GM12878 (cell line): ENCODE results near the gene SEC22B. TPM values are rescaled to one million over a fixed set of nuclear protein-coding genes. Genes with fewer than 3 reads are reported as not detected.

Experiments
- polyA plus RNA-seq, 11 experiments: library from polyadenylated mRNA; depleted of rRNA in 4 of 11; unstranded in 6 of 11; stranded (reverse) in 5 of 11; fragments of >200 nt; fragmentation: Nextera tagmentation in 4 of 11; fragmentation: Illumina TruSeq in 1 of 11; extraction: Ambion mirVana in 4 of 11; extraction: Trizol in 1 of 11; gene quantifications; 1 replicate in 1 of 11; 2 replicates in 10 of 11; pipeline versions ENCODE4 v1.2.1 to v1.2.3, GENCODE V29; 2011 to 2016; ENCODE audit warnings: inconsistent platforms in 2 of 11, missing spikeins in 2 of 11, low read depth in 1 of 11
- small RNA-seq: library from RNA; depleted of rRNA; stranded (forward); fragments of <200 nt; gene quantifications from one replicate; pipeline ENCODE3, GENCODE V24; 2014
- total RNA-seq, 4 experiments: library from RNA; depleted of rRNA in 3 of 4; stranded (reverse); fragments of >200 nt in 3 of 4; fragmentation: Illumina TruSeq in 1 of 4; extraction: Trizol in 1 of 4; gene quantifications; 2 replicates each; pipeline versions ENCODE4 v1.2.1 to v1.2.3, GENCODE V29; 2013 to 2021

SEC22B gene
- total and polyA plus RNA-seq, 10 of the 15 experiments (the other 5 are each of a cell fraction or from before 2014, with no cell fraction given): 19.8 to 41.5 (median 27.7) TPM

Small RNA genes within 50 kb of the gene (small RNA-seq; reads per million reads assigned to genes)
- gene RNU6-465P: not detected

Other genes with a start within 250 kb of the SEC22B start
- gene NOTCH2, start 106.9 kb downstream of the SEC22B start, total RNA-seq (2014; rRNA removed): 0.38 and 0.62 TPM in 2 replicates
- gene NOTCH2, start 106.9 kb downstream of the SEC22B start, total RNA-seq (2014; rRNA removed; fragmentation: Illumina TruSeq; extraction: Trizol): 0.40 and 0.46 TPM in 2 replicates
- gene NOTCH2, start 106.9 kb downstream of the SEC22B start, total RNA-seq (2021): 1.4 and 1.6 TPM in 2 replicates
- gene NOTCH2, start 106.9 kb downstream of the SEC22B start, polyA plus RNA-seq (2011; rRNA removed): 1.5 and 2.0 TPM in 2 replicates
- 0.24 and 0.47 TPM in 2 replicates for gene NOTCH2, start 106.9 kb downstream of the SEC22B start, polyA plus RNA-seq (2014; fragmentation: Illumina TruSeq; extraction: Trizol)
- under 1 TPM in 1 of 2 experiments, not detected in 1; 0.02 TPM for gene NOTCH2, start 106.9 kb downstream of the SEC22B start, polyA plus RNA-seq (2014; fragmentation: Nextera tagmentation; extraction: Ambion mirVana)
- gene NOTCH2, start 106.9 kb downstream of the SEC22B start, polyA plus RNA-seq (2014; rRNA removed): 0.33 and 0.58 TPM in 2 replicates
- gene NOTCH2, start 106.9 kb downstream of the SEC22B start, polyA plus RNA-seq (2016; fragmentation: Nextera tagmentation; extraction: Ambion mirVana): under 1 TPM; 0.70 to 0.74 TPM
- gene NBPF8, start 238.5 kb upstream of the SEC22B start, total RNA-seq (2014; rRNA removed): 5.7 and 5.8 TPM in 2 replicates
- 6.4 and 6.6 TPM in 2 replicates for gene NBPF8, start 238.5 kb upstream of the SEC22B start, total RNA-seq (2014; rRNA removed; fragmentation: Illumina TruSeq; extraction: Trizol)
- gene NBPF8, start 238.5 kb upstream of the SEC22B start, total RNA-seq (2021): 5.0 and 5.5 TPM in 2 replicates
- gene NBPF8, start 238.5 kb upstream of the SEC22B start, polyA plus RNA-seq (2011; rRNA removed): 16.4 and 17.7 TPM in 2 replicates
- 9.2 and 12.8 TPM in 2 replicates for gene NBPF8, start 238.5 kb upstream of the SEC22B start, polyA plus RNA-seq (2014; fragmentation: Illumina TruSeq; extraction: Trizol)
- gene NBPF8, start 238.5 kb upstream of the SEC22B start, polyA plus RNA-seq (2014; fragmentation: Nextera tagmentation; extraction: Ambion mirVana): 1 to 10 TPM; 1.9 to 2.8 TPM
- gene NBPF8, start 238.5 kb upstream of the SEC22B start, polyA plus RNA-seq (2014; rRNA removed): 7.4 and 9.8 TPM in 2 replicates
- 1 to 10 TPM; 1.7 to 1.8 TPM for gene NBPF8, start 238.5 kb upstream of the SEC22B start, polyA plus RNA-seq (2016; fragmentation: Nextera tagmentation; extraction: Ambion mirVana)